H1 (cell line): ENCODE data around the gene ANKS1B. TPM values are rescaled to one million over a fixed set of nuclear protein-coding genes. Genes with fewer than 3 reads are reported as not detected.

Experiments
- EP300 ChIP-seq, 2 experiments: IDR thresholded peaks; 1 replicate in 1 of 2; 2 replicates in 1 of 2; pipeline ENCODE4 v1.6.1; 2011 to 2012; ENCODE audit warnings: low read depth in 2 of 2, low read length in 2 of 2, mild to moderate bottlenecking in 2 of 2, borderline replicate concordance in 1 of 2, inconsistent platforms in 1 of 2, moderate library complexity in 1 of 2
- JUN ChIP-seq: IDR thresholded peaks from 2 replicates; pipeline ENCODE4 v1.6.1; 2011; ENCODE audit warnings: low read depth, mild to moderate bottlenecking, improper control_type of control experiment, low read length
- PHF8 ChIP-seq: fragments of 200-600 bp; sonication (generic); conservative IDR thresholded peaks from 2 replicates; pipeline ENCODE4 v1.7.1; 2012; ENCODE audit warnings: low read depth, mild to moderate bottlenecking, inconsistent platforms, low read length, moderate library complexity
- RBBP5 ChIP-seq: IDR thresholded peaks from 2 replicates; pipeline ENCODE4 v1.7.1; 2012; ENCODE audit warnings: low read depth, mild to moderate bottlenecking, inconsistent platforms, low read length, moderate library complexity, borderline replicate concordance
- SUZ12 ChIP-seq: fragments of 200-600 bp; sonication (generic); IDR thresholded peaks from 2 replicates; pipeline ENCODE4 v1.6.1; 2012; ENCODE audit warnings: mild to moderate bottlenecking, inconsistent platforms, low read length, moderate library complexity, mixed read lengths
- YY1 ChIP-seq: IDR thresholded peaks from 2 replicates; pipeline ENCODE4 v1.6.1; 2011; ENCODE audit warnings: low read depth, mild to moderate bottlenecking, low read length
- ZNF274 ChIP-seq: IDR thresholded peaks from 2 replicates; pipeline ENCODE4 v1.7.0; 2012; ENCODE audit warnings: low read length, borderline replicate concordance; ENCODE audit errors: extremely low read depth
- polyA plus RNA-seq, 7 experiments: library from polyadenylated mRNA; depleted of rRNA in 3 of 7; stranded (reverse) in 5 of 7; unstranded in 2 of 7; fragments of >200 nt in 5 of 7; fragments of 200-250 nt in 2 of 7; gene quantifications; 1 replicate in 5 of 7; 2 replicates in 1 of 7; 4 replicates in 1 of 7; pipeline versions ENCODE4 v1.2.1 to v1.2.3, GENCODE V29; 2011 to 2013; ENCODE audit warnings: missing spikeins in 2 of 7, mixed read lengths in 2 of 7
- total RNA-seq: library from RNA; stranded (reverse); fragmentation: NEBNext Ultra II Directional; extraction: Animal tissue kit (Norgen Biotek cat#: 25700); gene quantifications from 2 replicates; pipeline ENCODE4 v1.2.1, GENCODE V29; 2021
- TF ChIP-seq, protein P1 (sequence below): fragments of 300-600 bp; sonication (generic); IDR thresholded peaks from 2 replicates; pipeline ENCODE4 v1.7.1; 2012; ENCODE audit warnings: low read length, moderate library complexity, mild to moderate bottlenecking, inconsistent platforms; ENCODE audit not compliant: insufficient replicate concordance
- TF ChIP-seq, protein P2 (sequence below), 3 experiments: IDR thresholded peaks; 1 replicate in 2 of 3; 2 replicates in 1 of 3; pipeline versions ENCODE4 v1.5.1 to v1.6.1; 2011; ENCODE audit warnings: low read length in 3 of 3, mild to moderate bottlenecking in 3 of 3, inconsistent platforms in 2 of 3, low read depth in 1 of 3, moderate library complexity in 1 of 3; ENCODE audit not compliant: insufficient read depth in 1 of 3; ENCODE audit errors: control extremely low read depth in 1 of 3

The ANKS1B gene
- total and polyA plus RNA-seq, 2 of the 8 experiments (the other 6 are each of a cell fraction or from before 2014, with no cell fraction given) = 2.7 to 6.1 TPM

- TF ChIP-seq, protein P1, sequence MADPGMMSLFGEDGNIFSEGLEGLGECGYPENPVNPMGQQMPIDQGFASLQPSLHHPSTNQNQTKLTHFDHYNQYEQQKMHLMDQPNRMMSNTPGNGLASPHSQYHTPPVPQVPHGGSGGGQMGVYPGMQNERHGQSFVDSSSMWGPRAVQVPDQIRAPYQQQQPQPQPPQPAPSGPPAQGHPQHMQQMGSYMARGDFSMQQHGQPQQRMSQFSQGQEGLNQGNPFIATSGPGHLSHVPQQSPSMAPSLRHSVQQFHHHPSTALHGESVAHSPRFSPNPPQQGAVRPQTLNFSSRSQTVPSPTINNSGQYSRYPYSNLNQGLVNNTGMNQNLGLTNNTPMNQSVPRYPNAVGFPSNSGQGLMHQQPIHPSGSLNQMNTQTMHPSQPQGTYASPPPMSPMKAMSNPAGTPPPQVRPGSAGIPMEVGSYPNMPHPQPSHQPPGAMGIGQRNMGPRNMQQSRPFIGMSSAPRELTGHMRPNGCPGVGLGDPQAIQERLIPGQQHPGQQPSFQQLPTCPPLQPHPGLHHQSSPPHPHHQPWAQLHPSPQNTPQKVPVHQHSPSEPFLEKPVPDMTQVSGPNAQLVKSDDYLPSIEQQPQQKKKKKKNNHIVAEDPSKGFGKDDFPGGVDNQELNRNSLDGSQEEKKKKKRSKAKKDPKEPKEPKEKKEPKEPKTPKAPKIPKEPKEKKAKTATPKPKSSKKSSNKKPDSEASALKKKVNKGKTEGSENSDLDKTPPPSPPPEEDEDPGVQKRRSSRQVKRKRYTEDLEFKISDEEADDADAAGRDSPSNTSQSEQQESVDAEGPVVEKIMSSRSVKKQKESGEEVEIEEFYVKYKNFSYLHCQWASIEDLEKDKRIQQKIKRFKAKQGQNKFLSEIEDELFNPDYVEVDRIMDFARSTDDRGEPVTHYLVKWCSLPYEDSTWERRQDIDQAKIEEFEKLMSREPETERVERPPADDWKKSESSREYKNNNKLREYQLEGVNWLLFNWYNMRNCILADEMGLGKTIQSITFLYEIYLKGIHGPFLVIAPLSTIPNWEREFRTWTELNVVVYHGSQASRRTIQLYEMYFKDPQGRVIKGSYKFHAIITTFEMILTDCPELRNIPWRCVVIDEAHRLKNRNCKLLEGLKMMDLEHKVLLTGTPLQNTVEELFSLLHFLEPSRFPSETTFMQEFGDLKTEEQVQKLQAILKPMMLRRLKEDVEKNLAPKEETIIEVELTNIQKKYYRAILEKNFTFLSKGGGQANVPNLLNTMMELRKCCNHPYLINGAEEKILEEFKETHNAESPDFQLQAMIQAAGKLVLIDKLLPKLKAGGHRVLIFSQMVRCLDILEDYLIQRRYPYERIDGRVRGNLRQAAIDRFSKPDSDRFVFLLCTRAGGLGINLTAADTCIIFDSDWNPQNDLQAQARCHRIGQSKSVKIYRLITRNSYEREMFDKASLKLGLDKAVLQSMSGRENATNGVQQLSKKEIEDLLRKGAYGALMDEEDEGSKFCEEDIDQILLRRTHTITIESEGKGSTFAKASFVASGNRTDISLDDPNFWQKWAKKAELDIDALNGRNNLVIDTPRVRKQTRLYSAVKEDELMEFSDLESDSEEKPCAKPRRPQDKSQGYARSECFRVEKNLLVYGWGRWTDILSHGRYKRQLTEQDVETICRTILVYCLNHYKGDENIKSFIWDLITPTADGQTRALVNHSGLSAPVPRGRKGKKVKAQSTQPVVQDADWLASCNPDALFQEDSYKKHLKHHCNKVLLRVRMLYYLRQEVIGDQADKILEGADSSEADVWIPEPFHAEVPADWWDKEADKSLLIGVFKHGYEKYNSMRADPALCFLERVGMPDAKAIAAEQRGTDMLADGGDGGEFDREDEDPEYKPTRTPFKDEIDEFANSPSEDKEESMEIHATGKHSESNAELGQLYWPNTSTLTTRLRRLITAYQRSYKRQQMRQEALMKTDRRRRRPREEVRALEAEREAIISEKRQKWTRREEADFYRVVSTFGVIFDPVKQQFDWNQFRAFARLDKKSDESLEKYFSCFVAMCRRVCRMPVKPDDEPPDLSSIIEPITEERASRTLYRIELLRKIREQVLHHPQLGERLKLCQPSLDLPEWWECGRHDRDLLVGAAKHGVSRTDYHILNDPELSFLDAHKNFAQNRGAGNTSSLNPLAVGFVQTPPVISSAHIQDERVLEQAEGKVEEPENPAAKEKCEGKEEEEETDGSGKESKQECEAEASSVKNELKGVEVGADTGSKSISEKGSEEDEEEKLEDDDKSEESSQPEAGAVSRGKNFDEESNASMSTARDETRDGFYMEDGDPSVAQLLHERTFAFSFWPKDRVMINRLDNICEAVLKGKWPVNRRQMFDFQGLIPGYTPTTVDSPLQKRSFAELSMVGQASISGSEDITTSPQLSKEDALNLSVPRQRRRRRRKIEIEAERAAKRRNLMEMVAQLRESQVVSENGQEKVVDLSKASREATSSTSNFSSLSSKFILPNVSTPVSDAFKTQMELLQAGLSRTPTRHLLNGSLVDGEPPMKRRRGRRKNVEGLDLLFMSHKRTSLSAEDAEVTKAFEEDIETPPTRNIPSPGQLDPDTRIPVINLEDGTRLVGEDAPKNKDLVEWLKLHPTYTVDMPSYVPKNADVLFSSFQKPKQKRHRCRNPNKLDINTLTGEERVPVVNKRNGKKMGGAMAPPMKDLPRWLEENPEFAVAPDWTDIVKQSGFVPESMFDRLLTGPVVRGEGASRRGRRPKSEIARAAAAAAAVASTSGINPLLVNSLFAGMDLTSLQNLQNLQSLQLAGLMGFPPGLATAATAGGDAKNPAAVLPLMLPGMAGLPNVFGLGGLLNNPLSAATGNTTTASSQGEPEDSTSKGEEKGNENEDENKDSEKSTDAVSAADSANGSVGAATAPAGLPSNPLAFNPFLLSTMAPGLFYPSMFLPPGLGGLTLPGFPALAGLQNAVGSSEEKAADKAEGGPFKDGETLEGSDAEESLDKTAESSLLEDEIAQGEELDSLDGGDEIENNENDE = no peak
- TF ChIP-seq PHF8 = no peak
- TF ChIP-seq JUN = no peak
- TF ChIP-seq ZNF274 = no peak
- TF ChIP-seq SUZ12 = no peak
- no peak for TF ChIP-seq EP300 (IDR thresholded peaks at IDR 0.05; ENCODE audit: borderline replicate concordance in 1 of 2, low read depth in 2 of 2, low read length in 2 of 2)
- no peak for TF ChIP-seq RBBP5
- no peak for TF ChIP-seq YY1
- TF ChIP-seq, protein P2, sequence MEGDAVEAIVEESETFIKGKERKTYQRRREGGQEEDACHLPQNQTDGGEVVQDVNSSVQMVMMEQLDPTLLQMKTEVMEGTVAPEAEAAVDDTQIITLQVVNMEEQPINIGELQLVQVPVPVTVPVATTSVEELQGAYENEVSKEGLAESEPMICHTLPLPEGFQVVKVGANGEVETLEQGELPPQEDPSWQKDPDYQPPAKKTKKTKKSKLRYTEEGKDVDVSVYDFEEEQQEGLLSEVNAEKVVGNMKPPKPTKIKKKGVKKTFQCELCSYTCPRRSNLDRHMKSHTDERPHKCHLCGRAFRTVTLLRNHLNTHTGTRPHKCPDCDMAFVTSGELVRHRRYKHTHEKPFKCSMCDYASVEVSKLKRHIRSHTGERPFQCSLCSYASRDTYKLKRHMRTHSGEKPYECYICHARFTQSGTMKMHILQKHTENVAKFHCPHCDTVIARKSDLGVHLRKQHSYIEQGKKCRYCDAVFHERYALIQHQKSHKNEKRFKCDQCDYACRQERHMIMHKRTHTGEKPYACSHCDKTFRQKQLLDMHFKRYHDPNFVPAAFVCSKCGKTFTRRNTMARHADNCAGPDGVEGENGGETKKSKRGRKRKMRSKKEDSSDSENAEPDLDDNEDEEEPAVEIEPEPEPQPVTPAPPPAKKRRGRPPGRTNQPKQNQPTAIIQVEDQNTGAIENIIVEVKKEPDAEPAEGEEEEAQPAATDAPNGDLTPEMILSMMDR (IDR thresholded peaks at IDR 0.05; ENCODE audit: control extremely low read depth in 1 of 3, insufficient read depth in 1 of 3, low read depth in 1 of 3, low read length in 3 of 3) = no peak
These were observed 849.4 kb downstream of the ANKS1B start (continued) for GRCh38 chr12:99135376-99135775.
